NOMO-1 (cell line): ENCODE measurements around the gene ZDHHC5.

Experiments used
- DNase-seq, 2 experiments: peaks; one replicate each; lab custom pipeline; 2025; ENCODE audit not compliant: unreplicated experiment in 2 of 2; lab: John Stamatoyannopoulos, UW

Gene ZDHHC5

DNA sequence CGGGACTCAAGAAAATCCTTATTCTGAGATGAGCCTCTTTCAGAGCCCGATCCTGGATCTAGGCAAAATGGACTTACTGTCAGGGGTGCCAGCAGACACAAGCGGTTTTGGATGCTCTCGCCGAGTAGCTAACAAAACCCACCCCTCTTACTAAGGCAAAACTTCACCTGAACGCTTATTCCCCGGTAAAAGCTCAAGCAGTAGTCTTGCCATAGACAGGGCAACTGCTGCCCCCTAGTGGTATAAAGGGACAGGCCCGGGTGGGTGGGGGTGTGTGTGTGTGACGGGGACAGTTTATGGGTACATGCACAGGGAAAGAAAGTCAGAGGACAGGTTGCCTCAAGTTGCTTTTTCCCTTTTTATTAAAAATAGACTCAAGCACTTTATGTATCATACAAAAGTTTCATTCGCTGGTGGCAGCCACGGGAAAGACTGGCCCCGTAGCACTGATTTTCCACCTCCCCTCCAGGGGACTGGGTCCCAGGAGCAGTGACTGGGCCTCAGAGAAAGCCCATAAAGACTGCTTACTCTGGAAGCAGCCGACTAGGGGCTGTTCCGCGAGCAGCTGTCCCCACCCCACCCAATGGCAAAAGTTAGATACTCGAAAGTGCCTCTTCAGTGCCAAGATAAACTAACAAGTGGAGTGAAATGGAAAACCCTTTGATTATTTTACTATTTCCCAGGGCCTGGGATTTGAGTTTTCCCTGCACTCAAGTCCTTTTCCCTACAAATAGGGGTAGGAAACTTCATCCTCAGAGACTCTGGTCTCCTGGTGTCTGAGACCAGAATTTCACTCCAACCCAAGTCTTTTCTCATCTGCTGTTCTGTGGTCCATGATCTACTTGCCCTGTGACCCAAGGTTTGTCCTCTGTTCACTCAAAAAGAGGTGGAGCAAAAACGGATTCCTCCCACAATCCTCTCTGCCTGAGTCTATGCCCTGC lies 22.9 kb upstream of the ZDHHC5 start:
- peak; percentile 67 to 76 for DNase-seq

DNA sequence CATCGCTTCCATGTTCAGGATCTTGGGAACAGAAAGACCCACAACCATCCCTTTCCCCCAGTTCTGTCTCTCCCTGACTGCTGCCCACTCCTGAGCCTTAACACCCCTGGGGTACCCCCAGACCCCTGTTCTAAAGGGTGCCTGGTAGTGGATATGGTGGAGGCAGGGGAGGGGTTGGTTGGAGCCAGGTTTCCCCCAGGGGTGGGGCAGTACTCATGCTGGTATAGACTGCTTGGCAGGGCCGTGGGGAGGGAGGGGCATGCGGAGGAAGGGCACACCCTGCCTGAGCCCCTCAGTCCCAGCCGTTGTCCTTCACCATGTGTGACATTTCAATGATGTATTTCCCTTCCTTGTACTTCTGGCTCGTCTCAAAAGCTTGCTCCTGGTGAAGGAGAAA lies 22.2 kb upstream of the ZDHHC5 start:
- no peak for DNase-seq

DNA sequence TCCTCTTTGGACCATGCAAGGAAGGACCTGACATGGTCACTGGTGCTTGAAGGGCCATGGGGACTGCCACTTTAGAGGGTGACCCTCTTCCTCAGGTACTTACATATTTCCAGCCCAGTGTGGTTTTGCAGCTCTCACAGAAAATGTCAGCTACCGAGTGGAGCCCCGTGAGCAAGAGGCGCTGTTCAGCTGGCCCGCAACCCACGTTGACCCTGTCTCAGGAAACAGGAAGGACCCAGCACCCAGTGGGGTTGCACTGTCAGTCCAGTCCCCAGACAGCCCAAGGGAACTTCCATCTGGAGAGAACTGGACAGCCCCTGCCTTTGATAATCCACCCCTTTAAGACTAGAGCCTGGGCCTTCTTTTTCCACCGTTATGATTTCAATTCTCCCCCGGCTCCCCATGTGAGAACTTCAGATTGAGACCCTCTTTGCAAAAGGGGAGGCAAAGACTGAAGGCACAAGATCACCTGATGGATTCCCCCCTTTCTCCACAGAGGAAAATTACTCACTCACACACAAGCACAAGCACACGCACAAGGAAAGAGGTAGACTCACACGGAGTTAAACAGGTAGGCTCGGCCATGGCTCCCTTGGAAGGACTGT lies 21.6 kb upstream of the ZDHHC5 start:
- DNase-seq = no peak

DNA sequence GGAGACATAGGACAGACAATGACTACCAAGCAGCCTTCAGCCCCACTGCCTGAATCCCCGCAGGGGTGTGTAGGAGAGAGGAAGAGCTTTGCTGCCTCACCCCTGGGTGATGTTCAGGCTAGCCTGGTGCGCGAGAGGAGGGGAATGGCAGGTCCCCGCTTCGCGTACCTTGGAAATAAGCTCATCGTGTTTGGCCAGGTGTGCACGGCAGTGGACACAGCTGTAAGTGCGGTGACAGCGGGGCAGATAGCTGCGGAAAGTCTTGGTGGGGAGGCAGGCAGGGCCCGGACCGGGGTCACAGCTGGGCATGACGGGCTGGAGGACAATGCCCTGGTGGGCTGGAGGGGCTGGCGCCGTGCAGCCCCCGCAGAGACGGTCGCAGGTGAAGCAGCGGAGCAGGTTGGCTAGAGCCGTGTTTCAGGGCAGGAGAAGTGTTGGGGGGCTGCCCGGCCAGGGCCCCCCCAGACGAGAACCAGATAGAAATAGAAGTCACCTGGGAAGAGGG lies 21.1 kb upstream of the ZDHHC5 start:
- no peak for DNase-seq

DNA sequence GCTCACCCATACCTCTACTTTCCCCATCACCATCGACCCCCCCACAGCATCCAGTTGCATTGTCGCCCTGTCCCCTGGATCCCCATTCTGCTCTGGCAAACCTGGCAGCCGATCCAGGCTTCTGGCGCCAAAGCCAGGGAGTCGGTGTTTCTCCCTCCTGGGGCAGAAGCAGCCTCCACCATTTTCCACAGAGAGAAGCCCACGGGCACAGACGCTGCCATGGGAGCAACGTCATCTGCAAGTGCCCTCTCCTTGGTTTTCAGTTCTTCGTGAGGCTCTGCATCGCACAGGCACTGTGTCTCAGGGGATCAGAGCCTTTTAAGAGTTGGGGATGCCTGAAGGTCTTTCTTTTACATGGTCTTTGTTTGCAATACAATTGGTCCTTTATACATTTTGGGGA lies 20.5 kb upstream of the ZDHHC5 start:
- no peak for DNase-seq

DNA sequence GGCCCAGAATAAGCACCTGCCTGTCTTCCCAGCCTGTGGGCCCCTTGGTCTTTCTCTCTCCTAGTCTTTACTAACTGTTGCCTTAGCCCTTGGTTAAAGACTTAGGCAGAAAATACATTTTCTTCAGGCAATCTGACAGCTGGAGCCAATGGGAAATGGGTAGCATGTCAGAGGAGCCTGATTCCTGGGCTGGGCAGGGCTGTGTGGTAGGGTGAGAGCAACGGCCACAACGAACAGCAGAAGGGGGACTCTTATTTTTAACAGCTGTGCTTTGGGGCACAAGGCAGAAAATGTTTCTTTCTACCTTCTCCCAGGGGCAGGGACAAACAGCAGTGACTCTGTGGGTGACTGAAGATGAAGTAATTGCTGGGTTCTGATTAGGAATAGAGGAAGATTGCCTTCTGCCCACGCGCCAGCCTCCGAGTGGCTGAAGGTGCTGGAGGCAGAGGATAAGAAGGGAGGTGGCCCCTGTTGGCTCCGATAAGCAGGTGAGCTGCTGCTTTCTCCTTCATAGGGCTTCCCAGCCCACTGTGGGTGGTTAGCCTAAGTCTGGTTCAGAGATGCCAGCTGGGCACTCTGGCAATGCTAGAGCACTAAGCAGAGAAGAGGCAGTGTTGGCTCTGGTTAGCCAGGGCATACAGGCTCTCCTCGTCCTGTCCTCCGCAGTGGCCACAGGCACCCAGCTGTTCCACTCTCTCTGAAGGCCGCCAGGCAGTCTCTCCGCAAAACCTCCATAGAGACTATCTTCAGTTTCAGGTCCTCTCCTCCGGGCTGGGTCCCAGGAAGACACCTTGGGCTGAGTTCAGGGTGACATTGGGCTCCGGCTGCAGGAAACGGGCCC lies 19.7 kb upstream of the ZDHHC5 start:
- peak in 1 of 2 experiments; percentile 10 for DNase-seq

DNA sequence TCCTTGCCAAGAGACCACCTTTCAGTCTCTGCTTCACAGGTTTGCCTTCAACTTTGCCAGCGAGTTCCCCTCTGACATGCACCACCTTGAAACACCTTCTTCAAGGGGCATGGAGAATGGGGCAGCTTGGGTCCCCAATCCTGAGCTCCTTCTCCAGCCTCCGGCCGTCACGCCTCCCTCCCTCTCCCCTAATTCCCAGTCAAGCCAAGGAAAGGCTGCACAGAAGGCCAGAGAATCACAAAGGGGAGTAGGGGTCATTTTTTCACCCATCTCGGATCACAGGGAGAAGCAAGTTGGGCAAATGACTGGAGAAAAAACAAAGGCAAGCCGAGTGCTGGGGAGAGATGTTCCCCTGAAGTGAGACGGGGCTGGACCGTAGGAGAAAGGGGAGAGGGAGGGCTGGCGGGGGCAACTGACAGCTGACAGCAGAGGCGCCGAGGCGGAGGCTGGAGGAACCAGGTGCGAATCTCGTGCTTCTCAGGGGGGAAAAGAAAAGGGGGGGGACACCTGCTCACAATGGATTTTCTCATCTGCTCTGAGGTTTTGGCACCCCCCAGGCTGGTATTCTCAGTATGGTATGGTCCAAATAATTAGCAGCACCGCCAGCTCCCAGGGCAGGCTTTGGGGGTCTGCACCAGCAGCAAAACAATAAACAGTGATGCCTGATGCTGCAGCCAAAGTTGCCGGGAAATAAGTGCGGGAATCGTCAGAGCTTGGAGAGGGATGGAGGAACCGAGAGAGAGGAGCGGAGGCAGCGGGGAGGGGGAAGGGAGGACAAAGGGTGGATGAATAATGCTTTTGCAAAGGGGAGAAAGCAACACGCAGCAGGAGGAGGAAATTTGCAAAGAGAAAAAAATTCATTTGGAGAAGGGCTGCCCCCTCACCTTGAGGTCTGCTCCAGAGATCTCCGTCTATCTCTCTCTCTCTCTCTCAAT lies 18.8 kb upstream of the ZDHHC5 start:
- DNase-seq = no peak

DNA sequence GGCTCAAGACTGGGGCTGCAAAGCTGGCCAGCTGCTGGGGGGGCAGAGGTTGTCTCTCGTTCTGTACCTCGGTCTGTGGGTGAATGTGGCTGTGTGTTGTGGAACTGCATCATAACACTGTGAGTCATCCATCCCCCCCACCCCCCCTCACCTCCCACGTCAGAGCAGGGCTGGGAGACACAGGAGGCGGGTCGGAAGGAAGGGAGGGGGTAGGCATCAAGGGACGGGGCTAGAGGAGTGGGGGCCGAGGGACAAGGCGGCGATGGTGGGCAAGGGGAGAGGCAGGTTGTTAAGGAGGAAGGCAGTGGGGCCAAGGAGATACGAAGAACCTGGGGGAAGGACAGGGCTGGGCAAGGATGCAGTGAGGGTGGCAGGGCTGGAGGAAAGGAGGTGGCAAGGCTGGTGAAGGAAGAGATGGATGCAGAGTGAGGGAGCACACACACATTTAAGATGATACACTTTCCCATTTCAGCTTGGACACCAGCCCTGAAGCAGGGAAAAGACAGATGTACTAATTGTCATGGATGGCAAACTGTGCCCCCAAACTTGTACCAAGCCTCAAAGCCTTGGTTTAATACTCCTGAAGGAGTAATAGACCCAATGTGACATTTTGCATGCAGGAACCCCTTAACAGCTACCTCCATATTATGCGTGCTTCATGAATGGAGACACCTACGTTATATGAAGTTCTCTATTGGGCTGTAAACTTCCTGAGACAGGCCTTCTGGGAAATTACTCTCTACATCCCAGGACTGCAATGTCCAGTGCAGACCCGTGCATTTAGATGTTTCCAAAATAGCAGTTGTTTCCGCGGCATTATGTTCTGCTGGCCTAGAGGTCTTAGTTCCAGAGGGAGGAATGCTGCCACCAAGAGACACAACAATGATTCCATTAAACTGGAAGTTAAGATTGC lies 17.8 kb upstream of the ZDHHC5 start, which contains the start of gene YPEL4:
YPEL4 (minus strand) TSS at position 87 of the 913 bp plus-strand sequence. CDS start 2,805 bp downstream, outside the sequence.
- peak in 1 of 2 experiments; percentile 23 for DNase-seq

DNA sequence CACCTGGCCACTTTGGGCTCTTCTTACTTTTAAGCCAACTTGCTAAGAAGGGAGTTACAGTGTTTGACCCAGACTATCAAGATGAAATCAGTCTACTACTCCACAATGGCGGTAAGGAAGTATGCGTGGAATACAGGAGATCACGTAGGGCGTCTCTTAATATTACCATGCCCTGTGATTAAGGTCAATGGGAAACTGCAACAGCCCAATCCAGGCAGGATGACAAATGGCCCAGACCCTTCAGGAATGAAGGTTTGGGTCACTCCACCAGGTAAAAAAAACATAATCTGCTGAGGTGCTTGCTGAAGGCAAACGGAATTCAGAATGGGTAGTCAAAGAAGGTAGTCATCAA lies 17.2 kb upstream of the ZDHHC5 start:
- DNase-seq = no peak

DNA sequence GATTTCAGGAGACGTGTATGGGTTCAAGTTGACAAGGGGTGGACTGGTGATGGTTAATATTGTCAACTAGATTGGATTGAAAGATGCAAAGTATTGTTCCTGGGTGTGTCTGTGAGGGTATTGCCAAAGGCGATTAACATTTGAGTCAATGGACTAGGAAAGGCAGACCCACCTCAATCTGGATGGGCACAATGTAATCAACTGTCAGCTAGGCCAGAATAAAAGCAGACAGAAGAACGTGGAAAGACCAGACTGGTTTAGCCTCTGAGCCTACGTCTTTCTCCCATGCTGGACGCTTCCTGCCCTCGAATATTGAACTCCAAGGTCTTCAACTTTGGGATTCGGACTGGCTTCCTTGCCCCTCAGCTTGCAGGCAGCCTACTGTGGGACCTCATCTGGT lies 16.5 kb upstream of the ZDHHC5 start:
- no peak for DNase-seq

DNA sequence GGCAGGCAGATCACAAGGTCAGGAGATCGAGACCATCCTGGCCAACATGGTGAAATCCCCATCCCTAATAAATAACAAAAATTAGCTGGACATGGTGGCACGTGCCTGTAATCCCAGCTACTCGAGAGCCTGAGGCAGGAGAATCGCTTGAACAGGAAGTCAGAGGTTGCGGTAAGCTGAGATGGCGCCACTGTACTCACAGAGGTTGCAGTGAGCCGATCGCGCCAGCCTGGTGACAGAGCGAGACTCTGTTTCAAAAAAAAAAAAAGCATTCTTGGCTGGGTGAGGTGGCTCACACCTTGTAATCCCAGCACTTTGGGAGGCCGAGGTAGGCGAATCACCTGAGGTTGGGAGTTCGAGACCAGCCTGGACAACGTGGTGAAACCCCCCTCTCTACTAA lies 15.7 kb upstream of the ZDHHC5 start:
- peak in 1 of 2 experiments; percentile 25 for DNase-seq

DNA sequence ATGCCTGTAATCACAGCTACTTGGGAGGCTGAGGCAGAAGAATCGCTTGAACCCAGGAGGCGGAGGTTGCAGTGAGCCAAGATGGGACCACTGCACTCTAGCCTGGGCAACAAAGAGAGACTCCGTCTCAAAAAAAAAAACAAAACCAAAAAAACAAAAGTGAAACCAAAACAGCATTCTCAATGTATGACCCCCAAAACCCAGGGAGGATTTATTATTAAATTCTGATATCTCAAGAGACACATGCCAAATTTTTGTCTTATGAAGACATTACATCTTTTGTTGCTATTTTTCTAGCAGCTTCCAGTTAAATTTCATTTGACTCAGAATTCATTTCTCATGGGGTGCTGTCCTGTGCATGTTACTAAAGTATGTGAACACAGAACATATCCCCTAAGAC lies 15.3 kb upstream of the ZDHHC5 start:
- DNase-seq = no peak

DNA sequence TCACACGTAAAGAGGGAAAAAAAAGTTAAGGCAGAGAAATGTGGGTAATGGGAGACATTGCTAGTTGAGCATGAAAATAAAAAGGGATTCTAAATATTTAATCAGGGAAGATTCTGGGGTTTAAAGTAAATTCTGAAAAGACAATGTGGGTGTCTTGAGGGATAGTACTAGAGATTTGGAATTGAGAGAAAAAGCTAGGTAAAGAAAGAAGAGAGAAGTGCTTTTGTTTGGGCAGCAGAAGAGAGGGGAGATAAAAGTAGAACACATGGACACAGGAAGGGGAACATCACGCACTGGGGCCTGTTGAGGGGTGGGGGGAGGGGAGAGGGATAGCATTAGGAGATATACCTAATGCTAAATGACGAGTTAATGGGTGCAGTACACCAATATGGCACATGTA lies 14.8 kb upstream of the ZDHHC5 start:
- DNase-seq = peak; percentile 44 to 55

DNA sequence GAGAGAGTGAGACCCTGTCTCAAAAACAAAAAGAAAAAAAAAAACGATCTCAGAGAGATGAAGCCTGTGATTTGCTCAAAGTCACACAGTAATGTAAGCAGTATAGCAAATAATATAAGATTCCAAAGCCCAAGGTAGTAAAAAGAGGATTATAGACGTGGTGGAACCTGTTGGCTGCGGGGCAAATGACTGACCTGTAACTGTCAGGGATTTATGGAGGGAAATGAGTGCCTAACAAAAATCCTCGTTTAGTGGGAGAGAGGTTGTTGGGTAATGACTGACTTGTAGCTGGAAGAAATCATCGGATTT lies 11.1 kb upstream of the ZDHHC5 start:
- DNase-seq = no peak

DNA sequence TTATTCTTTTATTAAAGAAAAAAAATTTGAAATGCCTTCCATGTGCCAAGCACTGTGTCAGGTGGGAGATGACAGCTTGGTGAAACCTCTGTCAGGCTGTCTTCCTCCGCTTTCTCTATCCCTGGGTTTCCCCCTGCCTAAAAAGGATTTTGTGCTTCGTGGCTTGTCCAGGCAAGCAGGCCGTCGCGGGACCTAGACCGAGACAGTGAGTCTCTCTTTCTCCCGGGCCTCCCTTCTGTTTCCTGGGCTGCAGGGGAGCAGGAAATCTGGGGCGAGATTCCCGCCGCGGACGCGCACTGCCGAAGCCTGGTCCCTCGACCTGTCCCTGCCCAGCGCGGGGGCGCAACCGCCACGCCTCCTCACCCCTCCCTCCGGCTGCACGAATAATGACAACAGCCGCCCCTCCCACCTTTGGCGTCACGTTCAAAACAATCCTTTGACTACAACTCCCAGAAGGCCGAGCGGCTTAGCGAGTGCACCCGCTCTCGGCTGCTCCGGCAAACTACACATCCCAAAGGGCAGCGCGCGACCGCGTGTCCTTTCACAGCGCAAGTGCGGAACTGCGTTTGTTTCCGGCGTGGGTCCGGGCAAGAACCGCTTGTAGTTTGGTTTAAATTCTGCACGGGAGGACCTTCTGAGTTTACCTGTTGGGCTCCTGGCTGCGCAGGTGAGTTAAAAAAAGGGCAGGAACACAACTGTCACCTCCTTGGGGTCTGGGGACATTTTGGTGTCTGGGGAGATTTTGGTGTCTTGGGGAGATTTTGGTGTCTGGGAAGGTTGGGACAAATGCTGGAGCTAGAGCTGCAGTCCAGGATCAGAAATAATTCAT lies 10.5 kb upstream of the ZDHHC5 start, which contains the start of gene CLP1:
CLP1 (plus strand) TSS at position 569 of the 829 bp plus-strand sequence. CDS start 1,715 bp downstream, outside the sequence.
- peak; percentile 98 to 99 for DNase-seq

DNA sequence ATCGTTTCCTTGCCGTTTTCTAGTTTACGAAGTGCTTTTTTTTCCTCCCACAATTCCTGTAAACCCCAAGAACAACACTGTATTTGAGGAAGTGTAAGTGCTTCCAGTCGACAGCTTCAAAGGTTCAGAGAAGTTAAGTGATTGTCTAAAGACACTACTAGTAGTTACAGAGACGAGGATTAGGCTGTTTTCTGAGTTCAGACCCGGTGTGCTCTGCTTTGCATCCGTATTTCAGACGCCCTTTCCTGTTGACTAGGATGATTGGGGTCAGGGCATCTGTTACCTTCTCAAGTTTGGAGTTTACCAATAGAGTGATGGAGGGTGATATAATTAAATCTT lies 9.9 kb upstream of the ZDHHC5 start:
- peak in 1 of 2 experiments; percentile 20 for DNase-seq

DNA sequence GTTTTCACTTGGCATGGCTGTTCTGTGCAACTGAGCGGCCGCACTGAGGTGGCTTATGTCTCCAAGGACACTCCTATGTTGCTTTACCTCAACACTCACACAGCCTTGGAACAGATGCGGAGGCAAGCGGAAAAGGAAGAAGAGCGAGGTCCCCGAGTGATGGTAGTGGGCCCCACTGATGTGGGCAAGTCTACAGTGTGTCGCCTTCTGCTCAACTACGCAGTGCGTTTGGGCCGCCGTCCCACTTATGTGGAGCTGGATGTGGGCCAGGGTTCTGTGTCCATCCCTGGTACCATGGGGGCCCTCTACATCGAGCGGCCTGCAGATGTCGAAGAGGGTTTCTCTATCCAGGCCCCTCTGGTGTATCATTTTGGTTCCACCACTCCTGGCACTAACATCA lies 8.2 kb upstream of the ZDHHC5 start:
- DNase-seq = no peak

DNA sequence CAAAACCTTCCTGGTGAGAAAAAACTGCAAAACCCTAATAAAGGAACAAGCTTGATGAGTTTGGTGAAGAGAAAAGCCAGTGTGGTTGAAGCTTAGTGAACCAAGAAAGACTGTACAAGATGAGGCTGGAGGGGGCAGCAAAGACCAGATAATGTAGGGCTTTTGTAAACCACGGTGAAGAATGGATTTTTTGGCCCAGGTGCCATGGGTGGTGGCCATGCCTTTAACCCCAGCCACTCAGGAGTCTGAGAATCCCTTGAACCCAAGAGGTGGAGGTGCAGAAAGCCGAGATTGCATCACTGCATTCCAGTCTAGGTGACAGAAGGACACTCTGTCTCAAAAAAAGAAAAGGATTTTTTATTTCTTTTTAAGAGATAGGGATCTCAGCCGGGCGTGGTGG lies 5.0 kb upstream of the ZDHHC5 start:
- DNase-seq = peak in 1 of 2 experiments; percentile 6
